Transverse colon (tissue), 4 donors: Measurements from ENCODE around the gene HOXC5.

Source experiments
- CTCF ChIP-seq, 5 experiments: fragments of 200-600 bp in 3 of 5; fragments of 450-650 bp in 2 of 5; sonication (generic) in 3 of 5; IDR thresholded peaks; 1 replicate in 2 of 5; 2 replicates in 3 of 5; pipeline ENCODE4 v1.5.1; 2016 to 2017; ENCODE audit warnings: antibody characterized with exemption in 5 of 5, inconsistent platforms in 3 of 5, mild to moderate bottlenecking in 2 of 5, moderate library complexity in 1 of 5
- POLR2A ChIP-seq: fragments of 450-650 bp; IDR thresholded peaks from one replicate; pipeline ENCODE4 v1.6.1; 2016; ENCODE audit warnings: antibody characterized with exemption, mild to moderate bottlenecking, moderate library complexity
- POLR2AphosphoS5 ChIP-seq, 3 donors: sonication (generic); formaldehyde crosslinking; IDR thresholded peaks; one replicate each; pipeline ENCODE4 v1.6.1; 2016; ENCODE audit warnings: antibody characterized with exemption in 3 of 3

- TF ChIP-seq POLR2AphosphoS5 (IDR thresholded peaks at IDR 0.05) (no peak), CTCF (IDR thresholded peaks at IDR 0.05) (no peak), POLR2A (no peak)
Measured at GRCh38 chr12:54027442-54027786, 5.4 kb upstream of the HOXC5 start.
